Activated naive CD8-positive, alpha-beta T cell treated with anti-CD3 and anti-CD28 coated beads, Interleukin-2, amount 50 U/mL, for 24 hours (primary cell): ENCODE measurements around the gene GNB3.

Source experiments
- ATAC-seq: fragments of 150-1000 bp; cut with Tn5 transposase; one replicate; pipeline ENCODE4 v1.10.0; 2021
- DNase-seq: peaks from one replicate; pipeline ENCODE4 v3.0.0; 2021
- H3K27ac Mint-ChIP-seq: one replicate; pipeline ENCODE4 v1.8.0; 2021; ENCODE audit warnings: mild to moderate bottlenecking, mixed read lengths
- H3K27me3 Mint-ChIP-seq: one replicate; pipeline ENCODE4 v1.8.0; 2021; ENCODE audit warnings: mixed read lengths
- H3K36me3 Mint-ChIP-seq: one replicate; pipeline ENCODE4 v1.8.0; 2021; ENCODE audit warnings: low read depth, mixed read lengths
- H3K4me1 Mint-ChIP-seq: one replicate; pipeline ENCODE4 v1.8.0; 2021; ENCODE audit warnings: mixed read lengths
- H3K4me3 Mint-ChIP-seq: one replicate; pipeline ENCODE4 v1.8.0; 2021; ENCODE audit warnings: mild to moderate bottlenecking, moderate library complexity, mixed read lengths
- H3K9me3 Mint-ChIP-seq: one replicate; pipeline ENCODE4 v1.8.0; 2021; ENCODE audit warnings: mixed read lengths

The GNB3 gene

DNA sequence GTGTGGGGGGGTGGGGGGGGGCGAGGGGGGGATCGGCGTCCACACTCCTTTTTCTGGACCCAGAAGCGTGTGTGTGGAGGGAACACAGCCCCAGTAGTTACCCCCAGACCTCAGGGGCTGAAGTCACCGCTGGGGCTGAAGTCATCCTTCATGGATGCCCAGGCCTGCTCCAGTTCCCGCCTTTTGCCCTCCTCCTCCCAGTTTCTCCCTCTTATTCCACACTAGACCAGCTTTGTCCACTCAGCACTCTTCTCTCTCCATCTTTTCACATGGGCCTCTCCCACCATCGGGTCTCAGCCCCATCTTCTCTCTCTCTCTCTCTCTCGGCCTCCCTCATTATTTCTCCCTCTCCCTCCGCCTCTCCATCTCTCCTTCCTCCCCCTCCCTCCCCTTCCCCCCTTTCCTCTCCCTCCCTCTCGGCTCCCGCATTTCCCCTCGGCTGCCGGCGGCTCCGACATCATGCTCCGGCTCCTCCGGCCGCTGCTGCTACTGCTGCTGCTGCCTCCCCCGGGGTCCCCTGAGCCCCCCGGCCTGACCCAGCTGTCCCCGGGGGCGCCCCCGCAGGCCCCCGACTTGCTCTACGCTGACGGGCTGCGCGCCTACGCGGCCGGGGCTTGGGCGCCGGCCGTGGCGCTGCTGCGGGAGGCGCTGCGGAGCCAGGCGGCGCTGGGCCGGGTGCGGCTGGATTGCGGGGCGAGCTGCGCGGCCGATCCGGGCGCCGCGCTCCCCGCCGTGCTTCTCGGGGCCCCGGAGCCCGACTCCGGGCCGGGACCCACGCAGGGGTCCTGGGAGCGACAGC, 12.5 kb upstream of the GNB3 start, which contains the start of gene P3H3:
Gene P3H3 (plus strand): TSS at position 426 of the 799 bp plus-strand sequence. CDS start 34 bp downstream, at position 460.
- H3K27me3 Mint-ChIP-seq: peaks cover 57% of the 10 kb centered on the region
- DNase-seq (no peak), ATAC-seq (peak; percentile 18)
- no peaks in the 10 kb centered on the region for H3K9me3 Mint-ChIP-seq
- no peaks in the 10 kb centered on the region for H3K36me3 Mint-ChIP-seq
- H3K27ac Mint-ChIP-seq: peak within 1 kb of the TSS; percentile 64
- peaks cover 17% of the 10 kb centered on the region for H3K4me1 Mint-ChIP-seq
- H3K4me3 Mint-ChIP-seq: peak within 1 kb of the TSS; percentile 67

DNA sequence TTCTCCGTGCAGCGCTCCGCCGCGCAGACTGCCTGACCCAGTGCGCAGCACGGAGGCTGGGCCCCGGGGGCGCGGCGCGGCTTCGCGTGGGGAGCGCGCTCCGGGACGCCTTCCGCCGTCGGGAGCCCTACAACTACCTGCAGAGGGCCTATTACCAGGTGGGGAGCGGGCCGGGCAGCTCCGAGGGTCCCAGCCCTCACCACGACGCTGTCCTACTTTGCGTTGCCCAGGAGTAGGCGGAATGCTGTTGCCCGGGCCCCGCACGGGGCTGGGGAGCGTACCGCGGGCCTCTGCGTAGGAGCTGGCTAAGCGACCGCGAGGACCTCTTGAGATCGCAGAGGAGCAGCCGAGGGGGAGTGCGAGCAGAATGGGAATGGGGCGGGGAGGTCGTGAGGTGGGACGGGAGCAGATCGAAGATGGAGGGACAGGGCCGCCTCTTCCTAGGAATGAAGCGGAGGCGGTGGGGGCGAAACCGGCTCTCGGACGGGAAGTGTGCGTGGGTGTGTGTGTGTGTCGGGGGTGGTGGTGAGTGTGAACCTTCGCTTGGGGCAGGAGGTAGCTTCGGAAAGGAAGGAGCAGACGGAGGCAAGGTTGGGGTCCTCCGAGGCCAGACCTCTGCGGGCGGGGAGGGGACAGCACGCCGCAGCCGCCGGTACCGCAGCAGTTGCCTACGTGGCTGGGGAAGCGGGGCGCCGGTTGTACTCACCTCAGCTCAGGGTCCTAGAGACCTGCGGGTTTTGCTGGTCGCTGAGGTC, 11.8 kb upstream of the GNB3 start:
- DNase-seq (peak; percentile 34), ATAC-seq (peak; percentile 47)
- Mint-ChIP-seq H3K27ac (peak overlapping the region; percentile 56), H3K36me3 (no peaks in the 10 kb centered on the region), H3K4me3 (peak overlapping the region; percentile 67), H3K9me3 (no peaks in the 10 kb centered on the region), H3K27me3 (peaks cover 51% of the 10 kb centered on the region), H3K4me1 (peaks cover 17% of the 10 kb centered on the region)

DNA sequence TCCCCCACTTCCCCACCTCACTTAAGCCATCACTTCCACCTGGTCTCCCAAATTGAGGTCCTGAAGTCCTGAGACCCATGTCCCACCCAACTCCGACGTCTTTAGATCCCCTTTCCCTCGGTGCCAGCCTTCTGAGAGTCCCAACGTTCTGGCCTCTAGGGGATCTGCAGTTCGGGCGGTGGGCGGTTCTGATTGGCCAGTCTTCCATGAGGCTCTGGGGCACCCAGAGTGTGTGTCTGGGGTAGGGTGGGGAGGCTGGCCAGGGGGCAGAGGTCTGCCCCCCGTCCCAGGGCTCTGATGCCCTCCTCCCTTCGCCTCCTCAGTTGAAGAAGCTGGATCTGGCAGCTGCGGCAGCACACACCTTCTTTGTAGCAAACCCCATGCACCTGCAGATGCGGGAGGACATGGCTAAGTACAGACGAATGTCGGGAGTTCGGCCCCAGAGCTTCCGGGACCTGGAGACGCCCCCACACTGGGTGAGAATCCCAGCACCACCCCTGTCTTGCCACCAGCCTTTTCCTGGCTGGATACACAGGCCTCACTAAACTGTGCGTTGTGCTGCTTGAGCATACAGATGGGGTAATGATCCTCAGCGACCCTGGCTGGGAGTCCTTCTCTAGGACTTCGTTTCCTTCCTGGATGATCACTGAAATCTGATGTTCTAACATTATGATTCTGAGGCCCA, 11.0 kb upstream of the GNB3 start:
- DNase-seq (no peak), ATAC-seq (no peak)
- peaks cover 46% of the 10 kb centered on the region for H3K27me3 Mint-ChIP-seq
- H3K4me3 Mint-ChIP-seq: peak overlapping the region; percentile 67
- no peak overlapping the region for H3K27ac Mint-ChIP-seq
- H3K36me3 Mint-ChIP-seq: no peaks in the 10 kb centered on the region
- no peaks in the 10 kb centered on the region for H3K9me3 Mint-ChIP-seq
- H3K4me1 Mint-ChIP-seq: peaks cover 20% of the 10 kb centered on the region

DNA sequence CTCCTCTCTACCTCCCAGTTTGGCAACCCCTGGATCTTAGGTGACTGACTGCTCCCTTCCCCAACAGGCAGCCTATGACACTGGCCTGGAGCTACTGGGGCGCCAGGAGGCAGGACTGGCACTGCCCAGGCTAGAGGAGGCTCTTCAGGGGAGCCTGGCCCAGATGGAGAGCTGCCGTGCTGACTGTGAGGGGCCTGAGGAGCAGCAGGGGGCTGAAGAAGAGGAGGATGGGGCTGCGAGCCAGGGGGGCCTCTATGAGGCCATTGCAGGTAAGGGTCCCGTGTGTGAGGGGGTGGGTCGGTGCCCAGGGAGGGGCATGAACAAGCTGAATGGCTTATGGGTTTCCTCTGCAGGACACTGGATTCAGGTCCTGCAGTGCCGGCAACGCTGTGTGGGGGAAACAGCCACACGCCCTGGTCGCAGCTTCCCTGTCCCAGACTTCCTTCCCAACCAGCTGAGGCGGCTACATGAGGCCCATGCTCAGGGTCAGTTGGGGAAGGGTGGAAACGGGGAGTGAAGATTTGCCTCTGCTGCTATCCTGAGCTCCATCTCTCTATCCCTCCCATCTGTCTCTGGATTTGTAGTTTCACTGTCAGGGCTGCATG, 10.3 kb upstream of the GNB3 start:
- ATAC-seq (no peak), DNase-seq (no peak)
- Mint-ChIP-seq H3K27me3 (peaks cover 39% of the 10 kb centered on the region), H3K36me3 (no peaks in the 10 kb centered on the region), H3K4me3 (no peak overlapping the region), H3K4me1 (peaks cover 23% of the 10 kb centered on the region), H3K27ac (no peak overlapping the region), H3K9me3 (no peaks in the 10 kb centered on the region)

DNA sequence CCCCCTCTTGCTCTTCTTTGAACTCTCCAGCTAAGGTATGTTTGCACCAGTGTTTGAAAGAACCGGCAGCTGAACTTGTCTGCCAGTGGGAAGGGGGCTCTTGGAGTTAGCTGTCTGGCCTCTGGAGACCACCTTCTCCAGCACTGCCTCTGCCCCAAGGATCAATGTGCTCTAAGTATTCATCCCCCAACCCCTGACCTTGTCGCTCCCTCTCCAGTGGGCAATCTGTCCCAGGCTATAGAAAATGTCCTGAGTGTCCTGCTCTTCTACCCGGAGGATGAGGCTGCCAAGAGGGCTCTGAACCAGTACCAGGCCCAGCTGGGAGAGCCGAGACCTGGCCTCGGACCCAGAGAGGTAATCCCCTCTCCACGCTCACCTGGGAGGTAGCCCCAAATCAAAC, 9.7 kb upstream of the GNB3 start:
- no peak for ATAC-seq
- no peak overlapping the region for H3K27ac Mint-ChIP-seq
- peaks cover 35% of the 10 kb centered on the region for H3K27me3 Mint-ChIP-seq
- H3K36me3 Mint-ChIP-seq: no peaks in the 10 kb centered on the region
- DNase-seq: no peak
- H3K4me1 Mint-ChIP-seq: peaks cover 21% of the 10 kb centered on the region
- H3K9me3 Mint-ChIP-seq: no peaks in the 10 kb centered on the region
- no peak overlapping the region for H3K4me3 Mint-ChIP-seq

DNA sequence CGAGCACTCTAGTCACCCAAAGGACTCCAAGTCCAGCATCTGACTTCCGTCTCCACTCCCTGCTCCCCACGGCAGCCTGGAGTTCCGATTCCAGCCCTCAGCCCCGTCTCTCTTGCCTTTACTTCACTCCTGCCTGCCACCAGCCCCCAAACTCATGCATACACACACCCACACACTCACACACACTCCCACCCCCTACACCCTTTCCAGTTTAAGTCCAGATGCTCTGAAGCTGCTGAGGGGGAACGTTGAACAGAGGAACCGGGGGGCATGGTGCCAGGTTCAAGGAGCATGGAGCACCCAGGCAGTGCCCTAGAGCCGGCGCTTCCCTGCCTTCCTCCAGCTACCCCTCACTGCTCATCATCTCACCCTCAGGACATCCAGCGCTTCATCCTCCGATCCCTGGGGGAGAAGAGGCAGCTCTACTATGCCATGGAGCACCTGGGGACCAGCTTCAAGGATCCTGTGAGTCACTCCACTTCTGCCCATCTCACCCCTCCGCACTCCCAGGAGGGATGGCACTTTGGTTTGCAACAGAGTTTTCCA, 9.2 kb upstream of the GNB3 start:
- no peak overlapping the region for H3K27ac Mint-ChIP-seq
- ATAC-seq (no peak), DNase-seq (no peak)
- peaks cover 21% of the 10 kb centered on the region for H3K4me1 Mint-ChIP-seq
- H3K4me3 Mint-ChIP-seq: no peak overlapping the region
- H3K27me3 Mint-ChIP-seq: peaks cover 31% of the 10 kb centered on the region
- H3K36me3 Mint-ChIP-seq: no peaks in the 10 kb centered on the region
- H3K9me3 Mint-ChIP-seq: no peaks in the 10 kb centered on the region

DNA sequence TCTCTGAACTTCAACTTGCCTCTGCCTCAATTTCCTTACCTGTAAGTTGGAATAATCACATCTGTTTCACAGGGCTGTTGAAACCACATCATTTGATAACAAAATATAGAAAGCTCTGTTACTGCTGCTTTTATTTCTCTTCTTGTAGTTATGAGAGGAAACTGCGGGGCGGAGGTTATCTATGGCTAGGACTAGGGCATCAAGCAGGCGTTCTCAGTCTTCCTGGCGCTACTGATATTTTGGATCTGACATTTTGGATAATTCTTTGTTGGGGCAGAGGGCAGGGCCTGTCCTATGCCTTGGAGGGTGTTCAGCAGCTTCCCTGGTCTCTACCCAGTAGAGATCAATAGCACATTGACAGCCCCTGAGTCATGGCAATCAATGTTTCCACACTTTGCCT, 8.6 kb upstream of the GNB3 start:
- no peaks in the 10 kb centered on the region for H3K36me3 Mint-ChIP-seq
- no peak for ATAC-seq
- DNase-seq: no peak
- H3K27me3 Mint-ChIP-seq: peaks cover 25% of the 10 kb centered on the region
- H3K9me3 Mint-ChIP-seq: no peaks in the 10 kb centered on the region
- no peak overlapping the region for H3K27ac Mint-ChIP-seq
- peaks cover 20% of the 10 kb centered on the region for H3K4me1 Mint-ChIP-seq
- no peak overlapping the region for H3K4me3 Mint-ChIP-seq

DNA sequence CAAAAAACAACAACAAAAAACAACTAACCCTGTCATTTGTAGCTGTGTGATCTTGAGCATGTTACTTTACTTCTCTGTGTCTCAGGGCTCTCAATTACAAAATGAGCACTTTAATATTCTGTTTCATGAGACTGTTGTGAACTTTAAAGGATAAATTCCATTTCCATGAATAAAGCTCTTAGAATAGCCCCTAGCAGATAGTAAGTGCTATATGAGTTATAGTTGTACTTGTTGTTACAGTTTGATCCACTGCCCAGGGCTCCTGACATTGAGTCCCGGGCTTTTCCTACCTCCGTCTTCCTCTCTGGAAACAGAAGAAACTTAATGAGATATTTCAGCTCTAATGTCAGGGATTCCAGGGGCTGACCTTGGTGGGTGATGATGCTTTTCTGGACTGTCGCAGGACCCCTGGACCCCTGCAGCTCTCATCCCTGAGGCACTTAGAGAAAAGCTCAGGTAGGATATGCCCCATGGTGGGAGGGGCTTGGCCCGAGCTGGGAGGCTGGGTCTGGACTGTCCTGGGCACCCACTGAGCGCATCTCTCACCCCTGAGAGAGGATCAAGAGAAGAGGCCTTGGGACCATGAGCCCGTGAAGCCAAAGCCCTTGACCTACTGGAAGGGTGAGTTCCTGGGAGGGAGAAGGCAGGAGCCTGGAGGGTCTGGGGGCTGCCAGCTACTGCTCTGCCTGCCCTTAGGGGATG, 7.4 kb upstream of the GNB3 start:
- Mint-ChIP-seq H3K36me3 (no peaks in the 10 kb centered on the region), H3K27me3 (peaks cover 17% of the 10 kb centered on the region), H3K27ac (no peak overlapping the region), H3K9me3 (no peaks in the 10 kb centered on the region), H3K4me3 (no peak overlapping the region), H3K4me1 (peaks cover 12% of the 10 kb centered on the region)
- DNase-seq: no peak
- no peak for ATAC-seq

DNA sequence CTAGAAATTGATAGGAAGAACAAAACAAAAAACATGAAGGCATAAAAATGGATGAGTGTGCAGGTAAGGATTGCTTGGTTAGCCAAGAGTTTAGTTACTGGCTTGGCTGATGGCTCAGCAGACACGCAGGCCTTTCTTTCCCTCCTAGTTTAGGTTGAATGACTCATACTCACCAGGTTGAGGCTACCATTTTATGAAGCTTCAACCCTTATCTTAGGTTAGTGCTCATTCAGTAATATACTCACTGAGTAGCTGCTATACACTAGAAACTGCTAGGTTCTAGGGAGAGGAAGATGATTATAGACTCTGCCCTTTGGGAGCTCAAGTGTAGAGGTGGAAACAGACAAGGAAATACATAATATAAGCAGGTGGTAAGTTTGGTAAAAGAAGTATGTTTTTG, 6.5 kb upstream of the GNB3 start:
- ATAC-seq (no peak), DNase-seq (no peak)
- Mint-ChIP-seq H3K36me3 (no peaks in the 10 kb centered on the region), H3K4me3 (no peak overlapping the region), H3K9me3 (no peaks in the 10 kb centered on the region), H3K27me3 (peaks cover 13% of the 10 kb centered on the region), H3K4me1 (peaks cover 8% of the 10 kb centered on the region), H3K27ac (no peak overlapping the region)

DNA sequence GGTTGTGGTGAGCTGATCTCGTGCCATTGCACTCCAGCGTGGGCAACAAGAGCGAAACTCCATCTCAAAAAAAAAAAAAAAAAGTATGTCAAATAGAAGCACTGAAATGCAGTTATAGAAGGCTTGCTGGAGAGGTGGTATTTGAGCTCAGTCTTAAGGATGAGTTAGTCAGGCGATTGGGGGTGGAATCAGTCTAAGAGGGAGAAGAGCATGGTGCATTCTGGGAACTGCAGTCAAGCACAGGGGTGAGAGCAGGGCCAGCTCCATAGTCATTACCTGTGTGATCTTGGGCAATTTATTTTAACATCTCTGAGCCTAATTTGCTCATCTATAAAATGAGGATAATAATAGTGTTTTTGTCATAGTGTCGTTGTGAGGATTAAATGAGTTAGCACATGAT, 5.9 kb upstream of the GNB3 start:
- DNase-seq: no peak
- Mint-ChIP-seq H3K4me3 (no peak overlapping the region), H3K4me1 (peaks cover 6% of the 10 kb centered on the region), H3K27me3 (peaks cover 10% of the 10 kb centered on the region), H3K9me3 (no peaks in the 10 kb centered on the region), H3K36me3 (no peaks in the 10 kb centered on the region), H3K27ac (no peak overlapping the region)
- ATAC-seq: no peak

DNA sequence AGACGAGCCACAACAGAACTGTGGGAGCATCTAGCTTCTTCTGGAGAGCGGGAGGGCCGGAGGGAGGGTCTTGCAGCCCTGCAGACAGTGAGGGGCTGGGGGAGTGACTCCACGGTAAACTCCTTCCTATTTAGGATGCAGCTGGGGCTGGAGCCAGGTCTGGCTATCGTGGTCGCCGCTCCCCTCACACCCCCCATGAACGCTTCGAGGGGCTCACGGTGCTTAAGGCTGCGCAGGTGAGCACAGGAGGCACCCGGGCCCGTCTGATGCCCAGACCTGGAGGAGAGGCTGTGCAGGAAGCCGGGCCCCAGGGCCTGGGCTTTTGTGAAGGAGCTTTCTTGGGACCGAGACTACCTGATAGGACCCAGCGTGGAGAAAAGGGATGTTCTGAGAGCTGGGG, 3.9 kb upstream of the GNB3 start:
- Mint-ChIP-seq H3K27me3 (no peaks in the 10 kb centered on the region), H3K4me1 (peaks cover 6% of the 10 kb centered on the region), H3K27ac (no peak overlapping the region), H3K4me3 (no peak overlapping the region), H3K9me3 (no peaks in the 10 kb centered on the region), H3K36me3 (no peaks in the 10 kb centered on the region)
- DNase-seq: no peak
- no peak for ATAC-seq

DNA sequence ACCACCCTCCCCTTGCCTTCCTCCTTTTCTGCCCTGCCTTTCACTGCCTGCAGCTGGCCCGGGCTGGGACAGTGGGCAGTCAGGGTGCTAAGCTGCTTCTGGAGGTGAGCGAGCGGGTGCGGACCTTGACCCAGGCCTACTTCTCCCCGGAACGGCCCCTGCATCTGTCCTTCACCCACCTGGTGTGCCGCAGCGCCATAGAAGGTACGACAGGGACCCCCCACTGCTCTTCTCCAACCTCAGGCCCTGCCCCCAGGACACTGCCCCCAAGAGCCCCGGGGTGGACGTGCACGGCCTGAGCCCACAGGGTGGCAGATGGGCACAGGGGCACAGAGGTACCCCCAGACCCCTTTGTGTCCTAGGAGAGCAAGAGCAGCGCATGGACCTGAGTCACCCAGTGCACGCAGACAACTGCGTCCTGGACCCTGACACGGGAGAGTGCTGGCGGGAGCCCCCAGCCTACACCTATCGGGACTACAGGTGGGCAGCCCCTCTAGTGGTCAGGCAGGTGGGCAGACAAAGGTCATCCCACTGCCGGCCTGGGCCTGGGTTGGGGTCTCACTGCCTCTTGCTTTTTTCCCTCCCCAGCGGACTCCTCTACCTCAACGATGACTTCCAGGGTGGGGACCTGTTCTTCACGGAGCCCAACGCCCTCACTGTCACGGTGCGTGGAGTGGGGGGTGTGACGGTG, 3.2 kb upstream of the GNB3 start:
- H3K9me3 Mint-ChIP-seq: no peaks in the 10 kb centered on the region
- ATAC-seq: no peak
- H3K27ac Mint-ChIP-seq: no peak overlapping the region
- H3K27me3 Mint-ChIP-seq: no peaks in the 10 kb centered on the region
- peaks cover 6% of the 10 kb centered on the region for H3K4me1 Mint-ChIP-seq
- no peak for DNase-seq
- no peaks in the 10 kb centered on the region for H3K36me3 Mint-ChIP-seq
- no peak overlapping the region for H3K4me3 Mint-ChIP-seq

DNA sequence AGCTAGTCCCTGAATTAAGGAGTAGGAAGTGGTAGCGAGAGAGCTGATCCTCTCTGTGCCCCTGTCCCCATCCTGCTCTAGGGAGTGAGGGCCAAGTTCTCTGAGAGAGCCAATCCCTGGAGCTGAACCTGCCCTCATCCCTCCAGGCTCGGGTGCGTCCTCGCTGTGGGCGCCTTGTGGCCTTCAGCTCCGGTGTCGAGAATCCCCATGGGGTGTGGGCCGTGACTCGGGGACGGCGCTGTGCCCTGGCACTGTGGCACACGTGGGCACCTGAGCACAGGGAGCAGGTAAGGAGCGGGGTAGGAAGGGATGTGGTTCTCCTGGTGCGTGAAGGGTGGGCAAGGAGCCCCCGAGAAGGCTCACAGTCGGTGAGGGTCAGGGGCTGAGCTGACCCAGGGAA, 1.9 kb upstream of the GNB3 start:
- DNase-seq (no peak), ATAC-seq (no peak)
- Mint-ChIP-seq H3K27ac (no peak overlapping the region), H3K4me3 (no peak overlapping the region), H3K27me3 (no peaks in the 10 kb centered on the region), H3K36me3 (no peaks in the 10 kb centered on the region), H3K9me3 (no peaks in the 10 kb centered on the region), H3K4me1 (peaks cover 6% of the 10 kb centered on the region)
